Parathyroid adenoma (tissue), 2 donors: ENCODE measurements around the gene CRMP1.

Experiments
- H2AFZ ChIP-seq: fragments of 300-600 bp; sonication (generic); one replicate; pipeline ENCODE4 v1.7.0; 2017; ENCODE audit warnings: antibody characterized with exemption, mild to moderate bottlenecking
- H3K27ac ChIP-seq: fragments of 300-600 bp; sonication (generic); one replicate; pipeline ENCODE4 v1.7.0; 2017
- H3K27me3 ChIP-seq: fragments of 300-600 bp; sonication (generic); one replicate; pipeline ENCODE4 v1.7.0; 2017; ENCODE audit warnings: low read length; ENCODE audit not compliant: control insufficient read depth, insufficient read depth
- H3K36me3 ChIP-seq: fragments of 300-600 bp; sonication (generic); one replicate; pipeline ENCODE4 v1.7.0; 2017; ENCODE audit warnings: low read length; ENCODE audit not compliant: control insufficient read depth, insufficient read depth
- H3K4me1 ChIP-seq: fragments of 300-600 bp; sonication (generic); one replicate; pipeline ENCODE4 v1.7.0; 2017; ENCODE audit warnings: control low read depth
- H3K4me2 ChIP-seq: fragments of 300-600 bp; sonication (generic); one replicate; pipeline ENCODE4 v1.7.0; 2017; ENCODE audit warnings: low read length
- H3K4me3 ChIP-seq: fragments of 300-600 bp; sonication (generic); one replicate; pipeline ENCODE4 v1.7.0; 2017; ENCODE audit warnings: low read depth, low read length
- H3K79me2 ChIP-seq: fragments of 300-600 bp; sonication (generic); one replicate; pipeline ENCODE4 v1.7.0; 2017; ENCODE audit warnings: control low read depth
- H3K9ac ChIP-seq: fragments of 300-600 bp; sonication (generic); one replicate; pipeline ENCODE4 v1.7.0; 2017; ENCODE audit warnings: mild to moderate bottlenecking
- H3K9me3 ChIP-seq: fragments of 300-600 bp; sonication (generic); one replicate; pipeline ENCODE4 v1.7.0; 2017; ENCODE audit warnings: low read length; ENCODE audit not compliant: control insufficient read depth
- TF ChIP-seq, protein P1 (sequence below): fragments of 300-600 bp; sonication (generic); IDR thresholded peaks from one replicate; pipeline ENCODE4 v1.7.0; 2017; ENCODE audit warnings: antibody characterized with exemption, mild to moderate bottlenecking
- donor health status: primary hyperparathyroidism.

Gene CRMP1

DNA sequence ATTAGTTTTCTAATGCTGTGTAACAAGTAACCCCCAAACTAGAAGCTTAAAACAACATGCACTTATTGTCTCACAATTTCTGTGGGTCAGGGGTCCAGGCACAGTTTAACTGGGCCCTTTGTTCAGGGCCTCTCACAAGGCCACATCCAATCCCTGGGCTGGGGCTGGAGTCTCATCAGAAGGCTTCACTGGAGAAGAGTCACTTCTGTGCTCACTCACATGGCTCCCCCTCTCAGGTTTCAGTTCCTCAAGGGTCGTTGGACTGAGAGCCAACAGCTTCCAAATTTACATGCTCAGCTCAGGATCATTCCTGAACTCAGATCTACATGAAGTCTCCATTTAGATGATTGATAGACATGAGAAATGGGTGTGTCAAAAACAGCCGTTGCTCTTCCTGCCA lies 104.7 kb downstream of the CRMP1 start:
- Histone ChIP-seq H2AFZ (no peak overlapping the region), H3K36me3 (no peaks in the 10 kb centered on the region), H3K9ac (no peak overlapping the region), H3K4me3 (no peak overlapping the region), H3K4me1 (no peaks in the 10 kb centered on the region), H3K27me3 (no peaks in the 10 kb centered on the region), H3K27ac (no peak overlapping the region), H3K9me3 (no peaks in the 10 kb centered on the region), H3K79me2 (no peaks in the 10 kb centered on the region), H3K4me2 (no peak overlapping the region)
- TF ChIP-seq, protein P1, sequence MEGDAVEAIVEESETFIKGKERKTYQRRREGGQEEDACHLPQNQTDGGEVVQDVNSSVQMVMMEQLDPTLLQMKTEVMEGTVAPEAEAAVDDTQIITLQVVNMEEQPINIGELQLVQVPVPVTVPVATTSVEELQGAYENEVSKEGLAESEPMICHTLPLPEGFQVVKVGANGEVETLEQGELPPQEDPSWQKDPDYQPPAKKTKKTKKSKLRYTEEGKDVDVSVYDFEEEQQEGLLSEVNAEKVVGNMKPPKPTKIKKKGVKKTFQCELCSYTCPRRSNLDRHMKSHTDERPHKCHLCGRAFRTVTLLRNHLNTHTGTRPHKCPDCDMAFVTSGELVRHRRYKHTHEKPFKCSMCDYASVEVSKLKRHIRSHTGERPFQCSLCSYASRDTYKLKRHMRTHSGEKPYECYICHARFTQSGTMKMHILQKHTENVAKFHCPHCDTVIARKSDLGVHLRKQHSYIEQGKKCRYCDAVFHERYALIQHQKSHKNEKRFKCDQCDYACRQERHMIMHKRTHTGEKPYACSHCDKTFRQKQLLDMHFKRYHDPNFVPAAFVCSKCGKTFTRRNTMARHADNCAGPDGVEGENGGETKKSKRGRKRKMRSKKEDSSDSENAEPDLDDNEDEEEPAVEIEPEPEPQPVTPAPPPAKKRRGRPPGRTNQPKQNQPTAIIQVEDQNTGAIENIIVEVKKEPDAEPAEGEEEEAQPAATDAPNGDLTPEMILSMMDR, result no peak

DNA sequence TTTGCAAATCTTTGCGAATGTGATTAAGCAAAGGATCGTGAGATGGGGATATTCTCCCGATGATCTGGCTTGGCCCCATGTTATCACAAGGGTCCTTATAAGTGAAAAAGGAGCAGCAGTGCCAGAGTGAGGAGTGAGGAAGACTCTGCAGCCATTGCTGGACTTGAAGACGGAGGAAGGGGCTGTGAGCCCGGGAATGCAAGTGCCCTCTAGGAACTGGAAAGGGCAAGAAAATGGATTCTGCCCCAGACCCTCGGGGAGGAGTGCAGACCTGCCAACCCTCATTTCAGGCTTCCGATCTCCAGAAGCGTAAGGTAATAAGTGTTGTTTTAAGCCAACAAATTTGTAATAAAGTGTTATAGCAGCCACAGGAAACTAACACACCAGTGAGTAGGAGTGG lies 105.6 kb downstream of the CRMP1 start:
- Histone ChIP-seq H3K27me3 (no peaks in the 10 kb centered on the region), H3K4me2 (no peak overlapping the region), H3K79me2 (no peaks in the 10 kb centered on the region), H3K36me3 (no peaks in the 10 kb centered on the region), H3K9ac (no peak overlapping the region), H3K9me3 (no peaks in the 10 kb centered on the region), H3K4me3 (no peak overlapping the region), H2AFZ (no peak overlapping the region), H3K4me1 (no peaks in the 10 kb centered on the region), H3K27ac (no peak overlapping the region)
- TF ChIP-seq, protein P1, result no peak

DNA sequence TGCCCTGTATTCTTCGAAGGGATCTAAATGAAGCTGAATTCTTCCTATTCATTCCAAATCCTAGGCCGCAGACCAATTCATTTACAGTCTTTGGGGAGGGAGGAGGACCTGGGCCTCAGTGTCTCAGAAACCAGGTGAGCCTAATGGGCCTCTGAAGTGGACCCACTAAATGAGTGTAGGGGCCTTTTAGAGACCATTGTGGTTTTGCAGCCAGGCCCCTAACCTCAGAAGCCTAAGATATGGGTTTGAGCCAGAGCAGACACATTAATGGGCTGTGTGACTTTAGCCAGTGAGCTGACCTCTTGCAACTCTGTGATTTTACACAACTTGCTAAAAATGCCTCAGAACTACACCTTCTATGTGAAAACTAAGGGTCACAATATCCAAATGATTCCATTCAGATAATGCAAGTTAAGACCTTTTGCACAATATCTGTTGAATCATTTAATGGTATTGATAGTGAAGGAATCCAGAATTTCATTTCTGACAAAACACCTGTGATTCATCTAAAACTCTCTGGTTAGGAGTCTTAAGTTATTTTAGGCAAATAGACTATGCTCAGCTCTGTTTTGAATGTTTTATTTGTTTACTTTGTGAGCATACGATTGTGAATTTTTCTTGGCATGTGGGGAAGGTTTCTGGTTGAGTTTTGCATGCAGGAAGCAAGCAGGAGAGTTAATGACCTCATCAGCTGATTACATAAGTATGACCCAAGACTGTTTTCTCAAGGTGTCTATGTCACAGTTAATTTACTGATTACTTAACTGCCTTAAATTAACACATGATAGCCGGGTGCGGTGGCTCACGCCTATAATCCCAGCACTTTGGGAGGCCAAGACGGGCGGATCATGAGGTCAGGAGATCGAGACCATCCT lies 106.8 kb downstream of the CRMP1 start:
- H3K4me3 ChIP-seq, result no peak overlapping the region
- no peaks in the 10 kb centered on the region for H3K27me3 ChIP-seq
- no peak overlapping the region for H3K4me2 ChIP-seq
- H3K9me3 ChIP-seq, result no peaks in the 10 kb centered on the region
- TF ChIP-seq, protein P1, result no peak
- no peak overlapping the region for H2AFZ ChIP-seq
- no peaks in the 10 kb centered on the region for H3K4me1 ChIP-seq
- no peak overlapping the region for H3K27ac ChIP-seq
- no peaks in the 10 kb centered on the region for H3K36me3 ChIP-seq
- no peak overlapping the region for H3K9ac ChIP-seq
- H3K79me2 ChIP-seq, result no peaks in the 10 kb centered on the region

DNA sequence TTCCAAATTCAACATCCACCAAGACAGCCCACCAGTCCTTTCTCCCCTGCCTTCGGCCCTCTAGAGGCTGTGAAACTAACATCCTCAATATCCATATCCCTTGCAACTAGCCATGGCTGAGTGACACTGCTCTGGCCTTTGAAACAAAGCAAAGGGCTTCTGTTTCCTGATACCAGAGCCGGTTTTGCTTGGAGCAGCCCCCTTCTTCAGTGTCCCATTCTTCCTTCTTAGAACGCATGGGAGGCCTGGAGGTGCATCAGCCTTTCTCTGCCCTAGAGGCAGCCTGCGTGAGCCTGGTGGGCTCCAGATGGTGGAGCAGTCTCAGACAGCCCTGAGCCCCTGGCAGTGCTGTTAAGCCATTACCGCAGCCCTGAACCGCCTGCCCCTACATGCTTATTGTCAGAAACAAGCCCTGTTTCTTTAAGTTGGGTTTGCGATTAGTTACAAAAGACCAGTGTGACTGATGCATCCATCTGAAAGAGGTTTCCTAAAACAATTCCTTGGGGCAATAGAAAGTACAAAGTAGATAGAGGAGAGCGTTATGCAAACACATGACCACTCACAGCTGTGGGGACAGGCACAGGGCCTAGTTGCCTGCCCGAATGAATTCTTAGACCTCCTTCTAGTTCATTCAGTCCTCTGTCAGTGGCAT lies 107.8 kb downstream of the CRMP1 start:
- H3K27ac ChIP-seq, result no peak overlapping the region
- no peaks in the 10 kb centered on the region for H3K4me1 ChIP-seq
- H2AFZ ChIP-seq, result no peak overlapping the region
- TF ChIP-seq, protein P1, result no peak
- H3K9ac ChIP-seq, result no peak overlapping the region
- no peaks in the 10 kb centered on the region for H3K9me3 ChIP-seq
- no peaks in the 10 kb centered on the region for H3K36me3 ChIP-seq
- H3K4me2 ChIP-seq, result no peak overlapping the region
- H3K4me3 ChIP-seq, result no peak overlapping the region
- H3K27me3 ChIP-seq, result no peaks in the 10 kb centered on the region
- H3K79me2 ChIP-seq, result no peaks in the 10 kb centered on the region
